Vagina (tissue), 2 donors: ENCODE measurements around the gene PDRG1. TPM values are rescaled to one million over a fixed set of nuclear protein-coding genes. Genes with fewer than 3 reads are reported as not detected.

Experiments
- DNase-seq, 2 donors: peaks; one replicate each; pipeline ENCODE4 v3.0.0-alpha.2; 2017; ENCODE audit errors: extremely low spot score in 2 of 2
- H3K27ac ChIP-seq: fragments of 200-600 bp; sonication (generic); one replicate; pipeline ENCODE4 v1.5.1; 2019
- H3K27me3 ChIP-seq: fragments of 200-600 bp; sonication (generic); one replicate; pipeline ENCODE4 v1.5.1; 2019
- H3K36me3 ChIP-seq, 2 donors: fragments of 200-600 bp; sonication (generic); one replicate each; pipeline ENCODE4 v1.5.1; 2017 to 2019
- H3K4me1 ChIP-seq: fragments of 200-600 bp; sonication (generic); one replicate; pipeline ENCODE4 v1.5.1; 2019
- H3K4me3 ChIP-seq, 2 donors: fragments of 200-600 bp; sonication (generic); 1 replicate in 1 of 2; 2 replicates in 1 of 2; pipeline ENCODE4 v1.5.1; 2016 to 2019
- H3K9me3 ChIP-seq: fragments of 200-600 bp; sonication (generic); one replicate; pipeline ENCODE4 v1.5.1; 2019
- POLR2A ChIP-seq, 2 donors: fragments of 450-650 bp; IDR thresholded peaks; one replicate each; pipeline ENCODE4 v1.6.1; 2017; ENCODE audit warnings: antibody characterized with exemption in 2 of 2, mild to moderate bottlenecking in 2 of 2, moderate library complexity in 2 of 2
- POLR2AphosphoS5 ChIP-seq, 2 donors: sonication (generic); formaldehyde crosslinking; IDR thresholded peaks; one replicate each; pipeline ENCODE4 v1.9.0; 2017; ENCODE audit warnings: antibody characterized with exemption in 2 of 2, mild to moderate bottlenecking in 2 of 2, low read depth in 1 of 2; ENCODE audit not compliant: insufficient read depth in 1 of 2
- intact Hi-C: fragments of 100-400 bp; cut with DNase I; formaldehyde crosslinking; loops from one replicate; pipeline ENCODE4 v1.15.1; 2023
- total RNA-seq: library from RNA; depleted of rRNA; stranded (reverse); fragments of >200 nt; gene quantifications from one replicate; pipeline ENCODE4 v1.2.3, GENCODE V29; 2016
- TF ChIP-seq, protein P1 (sequence below), 3 experiments: fragments of 450-650 bp in 2 of 3; fragments of 200-600 bp in 1 of 3; sonication (generic) in 1 of 3; IDR thresholded peaks; one replicate each; pipeline ENCODE4 v1.5.1; 2017 to 2019; ENCODE audit warnings: antibody characterized with exemption in 3 of 3, mild to moderate bottlenecking in 2 of 3, moderate library complexity in 2 of 3

PDRG1 gene
- total RNA-seq, 1 donor from 2014 or later = 5.9 TPM

DNA sequence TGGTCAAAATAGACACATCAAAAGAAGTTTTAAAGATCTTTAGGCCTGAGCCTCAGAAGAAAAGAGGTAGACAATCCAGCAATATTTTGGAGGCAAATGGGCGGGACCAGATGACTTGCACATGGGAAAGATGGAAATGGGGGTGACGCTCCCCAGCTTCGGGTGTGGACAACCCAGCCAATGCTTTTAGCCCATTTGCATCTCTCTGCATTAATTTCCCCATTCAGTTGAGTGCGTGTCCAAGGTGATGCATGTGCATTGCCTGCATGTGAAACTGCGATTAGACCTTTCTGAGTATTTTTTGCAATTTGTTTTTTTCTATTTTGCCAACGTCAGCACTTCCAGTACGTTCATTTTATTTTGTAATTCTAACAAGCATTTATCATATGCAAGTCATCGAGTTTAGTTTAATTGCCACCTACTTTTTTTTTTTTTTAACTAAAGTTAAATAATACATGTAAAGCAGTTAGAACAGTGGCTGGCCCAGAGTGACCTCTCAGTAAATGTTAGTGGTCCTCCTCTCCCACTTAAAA is 24.2 kb downstream of the PDRG1 start:
- TF ChIP-seq, protein P1, sequence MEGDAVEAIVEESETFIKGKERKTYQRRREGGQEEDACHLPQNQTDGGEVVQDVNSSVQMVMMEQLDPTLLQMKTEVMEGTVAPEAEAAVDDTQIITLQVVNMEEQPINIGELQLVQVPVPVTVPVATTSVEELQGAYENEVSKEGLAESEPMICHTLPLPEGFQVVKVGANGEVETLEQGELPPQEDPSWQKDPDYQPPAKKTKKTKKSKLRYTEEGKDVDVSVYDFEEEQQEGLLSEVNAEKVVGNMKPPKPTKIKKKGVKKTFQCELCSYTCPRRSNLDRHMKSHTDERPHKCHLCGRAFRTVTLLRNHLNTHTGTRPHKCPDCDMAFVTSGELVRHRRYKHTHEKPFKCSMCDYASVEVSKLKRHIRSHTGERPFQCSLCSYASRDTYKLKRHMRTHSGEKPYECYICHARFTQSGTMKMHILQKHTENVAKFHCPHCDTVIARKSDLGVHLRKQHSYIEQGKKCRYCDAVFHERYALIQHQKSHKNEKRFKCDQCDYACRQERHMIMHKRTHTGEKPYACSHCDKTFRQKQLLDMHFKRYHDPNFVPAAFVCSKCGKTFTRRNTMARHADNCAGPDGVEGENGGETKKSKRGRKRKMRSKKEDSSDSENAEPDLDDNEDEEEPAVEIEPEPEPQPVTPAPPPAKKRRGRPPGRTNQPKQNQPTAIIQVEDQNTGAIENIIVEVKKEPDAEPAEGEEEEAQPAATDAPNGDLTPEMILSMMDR (IDR thresholded peaks at IDR 0.05) = no peak
- TF ChIP-seq POLR2A (IDR thresholded peaks at IDR 0.05) = no peak
- no peak for TF ChIP-seq POLR2AphosphoS5 (IDR thresholded peaks at IDR 0.05; ENCODE audit: insufficient read depth in 1 of 2, low read depth in 1 of 2)
- H3K4me3 ChIP-seq = no peak overlapping the region
- DNase-seq = no peak
- no peak overlapping the region for H3K27ac ChIP-seq
- no peaks in the 10 kb centered on the region for H3K4me1 ChIP-seq
- intact Hi-C loops = no loop called here
- H3K36me3 ChIP-seq = no peaks in the 10 kb centered on the region
- no peaks in the 10 kb centered on the region for H3K9me3 ChIP-seq
- no peaks in the 10 kb centered on the region for H3K27me3 ChIP-seq

DNA sequence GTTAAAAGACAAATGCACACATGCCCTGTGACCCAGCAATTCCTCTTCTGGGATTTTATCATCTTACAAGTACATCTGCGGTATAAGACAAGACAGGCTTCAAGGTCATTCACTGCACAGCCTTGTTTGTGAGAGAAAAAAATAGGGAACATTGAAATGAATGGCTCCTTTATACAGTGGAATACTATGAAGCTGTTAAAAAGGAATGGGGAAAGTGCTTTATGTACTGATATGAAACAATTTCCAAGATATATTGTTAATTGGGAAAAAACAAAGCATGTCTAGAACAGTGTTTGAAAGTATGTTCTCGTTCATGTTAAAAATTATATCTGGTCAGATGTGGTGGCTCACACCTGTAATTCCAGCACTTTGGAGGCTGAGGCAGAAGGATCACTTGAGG is 25.4 kb downstream of the PDRG1 start:
- H3K27ac ChIP-seq = no peak overlapping the region
- H3K4me3 ChIP-seq = no peak overlapping the region
- DNase-seq = no peak
- no peaks in the 10 kb centered on the region for H3K9me3 ChIP-seq
- no peaks in the 10 kb centered on the region for H3K27me3 ChIP-seq
- intact Hi-C loops = no loop called here
- no peaks in the 10 kb centered on the region for H3K36me3 ChIP-seq
- H3K4me1 ChIP-seq = no peaks in the 10 kb centered on the region
- no peak for TF ChIP-seq POLR2AphosphoS5 (IDR thresholded peaks at IDR 0.05; ENCODE audit: insufficient read depth in 1 of 2, low read depth in 1 of 2)
- TF ChIP-seq POLR2A (IDR thresholded peaks at IDR 0.05) = no peak
- TF ChIP-seq, protein P1 (IDR thresholded peaks at IDR 0.05) = no peak

DNA sequence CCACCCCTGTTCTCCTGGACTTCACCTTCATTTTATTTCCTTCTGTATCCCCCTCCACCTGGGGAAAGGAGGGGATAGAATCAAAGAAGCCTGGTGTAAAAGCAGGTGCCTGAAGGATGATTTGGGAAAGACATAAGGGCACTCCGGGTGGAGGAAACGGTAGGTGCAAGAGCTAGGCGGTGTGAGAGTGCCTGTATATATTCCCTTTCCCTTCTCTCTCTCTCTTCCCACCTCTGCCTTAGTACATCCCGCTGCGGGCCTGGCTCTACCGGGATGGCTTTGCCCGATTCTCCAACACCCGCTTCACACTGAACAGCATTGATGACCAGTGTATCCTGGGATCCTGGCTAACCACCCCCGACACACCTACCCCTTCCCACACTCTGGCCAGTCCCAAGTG is 26.2 kb downstream of the PDRG1 start:
- Histone ChIP-seq H3K36me3 (no peaks in the 10 kb centered on the region), H3K27me3 (no peaks in the 10 kb centered on the region), H3K27ac (no peak overlapping the region), H3K4me3 (no peak overlapping the region), H3K9me3 (no peaks in the 10 kb centered on the region), H3K4me1 (no peaks in the 10 kb centered on the region)
- DNase-seq = no peak
- intact Hi-C loops = no loop called here
- TF ChIP-seq POLR2AphosphoS5 (IDR thresholded peaks at IDR 0.05; ENCODE audit: insufficient read depth in 1 of 2, low read depth in 1 of 2) (no peak), POLR2A (IDR thresholded peaks at IDR 0.05) (no peak)

DNA sequence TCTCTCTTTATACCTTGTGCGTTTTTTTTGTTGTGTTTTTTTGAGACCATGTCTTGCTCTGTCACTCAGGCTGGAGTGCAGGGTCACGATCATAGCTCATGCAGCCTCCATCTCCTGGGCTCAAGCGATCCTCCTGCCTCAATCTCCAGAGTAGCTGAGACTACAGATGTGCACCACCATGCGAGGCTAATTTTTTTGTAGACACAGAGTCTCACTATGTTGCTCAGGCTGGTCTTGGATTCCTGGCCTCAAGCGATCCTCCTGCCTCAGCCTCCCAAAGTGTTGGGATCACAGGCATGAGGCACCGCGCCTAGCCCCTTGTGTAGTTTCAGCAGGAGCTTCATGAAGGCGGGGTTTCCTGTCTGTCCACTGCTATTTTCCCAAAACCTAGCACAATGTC is 27.3 kb downstream of the PDRG1 start:
- intact Hi-C loops = no loop called here
- Histone ChIP-seq H3K9me3 (no peaks in the 10 kb centered on the region), H3K36me3 (no peaks in the 10 kb centered on the region), H3K4me1 (no peaks in the 10 kb centered on the region), H3K4me3 (no peak overlapping the region), H3K27ac (no peak overlapping the region), H3K27me3 (no peaks in the 10 kb centered on the region)
- TF ChIP-seq POLR2A (IDR thresholded peaks at IDR 0.05) (no peak), POLR2AphosphoS5 (IDR thresholded peaks at IDR 0.05; ENCODE audit: insufficient read depth in 1 of 2, low read depth in 1 of 2) (no peak)
- TF ChIP-seq, protein P1 (IDR thresholded peaks at IDR 0.05) = no peak
- no peak for DNase-seq

DNA sequence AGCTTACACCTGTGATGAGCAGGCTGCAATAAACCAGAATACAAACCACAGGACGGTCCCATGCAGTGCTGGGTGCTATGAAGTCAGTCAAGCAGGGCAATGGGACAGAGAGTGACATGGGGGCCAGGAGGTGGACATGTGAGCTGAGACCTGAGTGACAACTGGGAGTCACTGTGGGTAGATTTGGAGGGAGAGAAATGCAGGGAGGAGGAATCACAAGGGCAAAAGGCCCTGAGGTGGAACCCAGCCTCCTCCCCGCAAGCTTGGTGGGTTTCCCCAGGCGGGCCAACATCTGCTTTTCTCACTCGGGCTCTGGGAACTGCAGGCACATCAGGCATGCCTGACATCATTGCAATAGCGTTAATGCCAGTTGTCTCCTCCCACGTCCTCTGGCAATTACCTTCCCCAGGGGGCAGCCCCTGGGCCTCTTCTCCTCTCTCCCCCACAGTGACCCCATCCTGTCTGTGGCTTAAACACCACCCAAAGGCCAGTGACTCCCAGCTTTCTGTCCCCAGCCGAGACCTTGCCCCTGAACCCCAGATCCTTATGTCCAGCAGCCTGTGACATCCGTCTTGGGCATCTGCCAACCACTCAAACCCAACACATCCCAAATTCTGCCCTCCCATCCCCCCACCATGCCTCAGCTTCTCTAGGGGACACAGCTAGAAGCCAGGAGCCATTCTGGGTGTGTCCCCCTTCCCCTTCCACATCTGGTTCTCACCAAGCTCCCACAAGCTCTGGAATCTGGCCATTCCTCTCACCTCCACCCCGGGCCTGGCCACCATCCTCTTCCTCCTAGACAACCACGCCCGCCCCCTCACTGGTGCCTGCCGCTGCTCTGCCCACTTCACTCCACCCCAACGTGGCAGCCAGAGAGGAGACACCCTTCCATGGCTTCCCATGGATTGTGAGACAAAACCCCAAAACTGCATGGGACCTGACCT is 28.2 kb downstream of the PDRG1 start:
- H3K4me3 ChIP-seq = no peak overlapping the region

More for the DNA sequence above, 28.2 kb downstream of the PDRG1 start:
- H3K27me3 ChIP-seq = no peaks in the 10 kb centered on the region
- H3K27ac ChIP-seq = no peak overlapping the region
- intact Hi-C loops = no loop called here
- H3K9me3 ChIP-seq = no peaks in the 10 kb centered on the region
- TF ChIP-seq POLR2A (IDR thresholded peaks at IDR 0.05) (no peak), POLR2AphosphoS5 (IDR thresholded peaks at IDR 0.05; ENCODE audit: insufficient read depth in 1 of 2, low read depth in 1 of 2) (no peak)
- TF ChIP-seq, protein P1 (IDR thresholded peaks at IDR 0.05) = no peak
- no peaks in the 10 kb centered on the region for H3K36me3 ChIP-seq
- H3K4me1 ChIP-seq = no peaks in the 10 kb centered on the region
- no peak for DNase-seq
